HepG2 (cell line): ENCODE results near the gene SETD5. TPM values are rescaled to one million over a fixed set of nuclear protein-coding genes. Genes with fewer than 3 reads are reported as not detected.

Experiments used
- ARID2 ChIP-seq: sonication (generic); formaldehyde crosslinking; IDR thresholded peaks from 2 replicates; pipeline ENCODE4 v1.8.1; 2022; ENCODE audit warnings: mild to moderate bottlenecking, missing genetic modification reagents, borderline replicate concordance
- ATF1 ChIP-seq: IDR thresholded peaks from 2 replicates; pipeline ENCODE4 v1.6.1; 2016; ENCODE audit warnings: mild to moderate bottlenecking, control low read depth
- DDIT3 ChIP-seq: sonication (generic); formaldehyde crosslinking; IDR thresholded peaks from 2 replicates; pipeline ENCODE4 v1.4.0; 2020; ENCODE audit warnings: mild to moderate bottlenecking, missing genetic modification reagents
- E2F2 ChIP-seq: sonication (generic); formaldehyde crosslinking; IDR thresholded peaks from 2 replicates; pipeline ENCODE4 v1.4.0; 2020; ENCODE audit warnings: missing genetic modification reagents, borderline replicate concordance
- GATAD2A ChIP-seq: IDR thresholded peaks from 2 replicates; pipeline ENCODE4 v1.6.1; 2016
- MED13 ChIP-seq: sonication (generic); formaldehyde crosslinking; IDR thresholded peaks from 2 replicates; pipeline ENCODE4 v1.5.0; 2020; ENCODE audit warnings: missing genetic modification reagents
- NR2F6 ChIP-seq, 2 experiments: IDR thresholded peaks; 2 replicates each; pipeline ENCODE4 v1.6.1; 2016; ENCODE audit warnings: antibody characterized with exemption in 1 of 2, mild to moderate bottlenecking in 1 of 2
- RARA ChIP-seq: IDR thresholded peaks from 2 replicates; pipeline ENCODE4 v1.6.1; 2016; ENCODE audit warnings: missing genetic modification reagents, missing compliant biosample characterization
- TEAD2 ChIP-seq: sonication (generic); formaldehyde crosslinking; IDR thresholded peaks from 2 replicates; pipeline ENCODE4 v1.9.0; 2021; ENCODE audit warnings: missing genetic modification reagents
- XRCC5 ChIP-seq: fragments of 200-400 bp; formaldehyde crosslinking; optimal IDR thresholded peaks from 2 replicates; pipeline ENCODE3; 2017; ENCODE audit warnings: mild to moderate bottlenecking, low read length
- ZNF224 ChIP-seq: sonication (generic); formaldehyde crosslinking; IDR thresholded peaks from 2 replicates; pipeline ENCODE4 v1.5.0; 2020; ENCODE audit warnings: mild to moderate bottlenecking, missing genetic modification reagents
- ZNF550 ChIP-seq: sonication (generic); formaldehyde crosslinking; IDR thresholded peaks from 2 replicates; pipeline ENCODE4 v1.4.0; 2020; ENCODE audit warnings: mild to moderate bottlenecking, missing genetic modification reagents, borderline replicate concordance
- ZNF749 ChIP-seq: sonication (generic); formaldehyde crosslinking; IDR thresholded peaks from 2 replicates; pipeline ENCODE4 v1.8.0; 2022; ENCODE audit warnings: mild to moderate bottlenecking, missing genetic modification reagents, moderate library complexity, borderline replicate concordance
- ZNF790 ChIP-seq: sonication (generic); formaldehyde crosslinking; IDR thresholded peaks from 2 replicates; pipeline ENCODE4 v1.8.0; 2022; ENCODE audit warnings: missing genetic modification reagents, mild to moderate bottlenecking, borderline replicate concordance
- polyA plus RNA-seq, 8 experiments: library from polyadenylated mRNA; depleted of rRNA in 3 of 8; stranded (reverse) in 7 of 8; unstranded in 1 of 8; fragments of >200 nt; fragmentation: Illumina TruSeq in 4 of 8; extraction: Trizol in 4 of 8; gene quantifications; 2 replicates each; pipeline versions ENCODE4 v1.2.1 to v1.2.3, GENCODE V29; 2011 to 2016; ENCODE audit warnings: low read depth in 4 of 8, missing spikeins in 1 of 8, mixed read lengths in 1 of 8; ENCODE audit not compliant: insufficient read depth in 1 of 8
- total RNA-seq, 5 experiments: library from RNA; depleted of rRNA; stranded (reverse); fragments of >200 nt; fragmentation: Illumina TruSeq; extraction: Trizol; gene quantifications; 2 replicates each; pipeline ENCODE4 v1.2.3, GENCODE V29; 2016; ENCODE audit warnings: low read depth in 1 of 5
- TF ChIP-seq, protein P1 (sequence below): sonication (generic); formaldehyde crosslinking; IDR thresholded peaks from 2 replicates; pipeline ENCODE4 v1.5.1; 2020; ENCODE audit warnings: missing genetic modification reagents, mild to moderate bottlenecking, borderline replicate concordance
- TF ChIP-seq, protein P2 (sequence below): sonication (generic); formaldehyde crosslinking; IDR thresholded peaks from 2 replicates; pipeline ENCODE4 v1.4.0; 2020; ENCODE audit warnings: missing genetic modification reagents, borderline replicate concordance
- TF ChIP-seq, protein P3 (sequence below): sonication (generic); formaldehyde crosslinking; IDR thresholded peaks from 2 replicates; pipeline ENCODE4 v1.4.0; 2020; ENCODE audit warnings: missing genetic modification reagents, mild to moderate bottlenecking, borderline replicate concordance

Gene SETD5
- total and polyA plus RNA-seq, 2 of the 13 experiments (the other 11 are each of a cell fraction or from before 2014, with no cell fraction given) = 46.8 to 95.8 TPM

- TF ChIP-seq, protein P1, sequence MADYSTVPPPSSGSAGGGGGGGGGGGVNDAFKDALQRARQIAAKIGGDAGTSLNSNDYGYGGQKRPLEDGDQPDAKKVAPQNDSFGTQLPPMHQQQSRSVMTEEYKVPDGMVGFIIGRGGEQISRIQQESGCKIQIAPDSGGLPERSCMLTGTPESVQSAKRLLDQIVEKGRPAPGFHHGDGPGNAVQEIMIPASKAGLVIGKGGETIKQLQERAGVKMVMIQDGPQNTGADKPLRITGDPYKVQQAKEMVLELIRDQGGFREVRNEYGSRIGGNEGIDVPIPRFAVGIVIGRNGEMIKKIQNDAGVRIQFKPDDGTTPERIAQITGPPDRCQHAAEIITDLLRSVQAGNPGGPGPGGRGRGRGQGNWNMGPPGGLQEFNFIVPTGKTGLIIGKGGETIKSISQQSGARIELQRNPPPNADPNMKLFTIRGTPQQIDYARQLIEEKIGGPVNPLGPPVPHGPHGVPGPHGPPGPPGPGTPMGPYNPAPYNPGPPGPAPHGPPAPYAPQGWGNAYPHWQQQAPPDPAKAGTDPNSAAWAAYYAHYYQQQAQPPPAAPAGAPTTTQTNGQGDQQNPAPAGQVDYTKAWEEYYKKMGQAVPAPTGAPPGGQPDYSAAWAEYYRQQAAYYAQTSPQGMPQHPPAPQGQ (CRISPR knock-in tag) = peak; percentile 44; the same call in 1 of the 2 replicates
- TF ChIP-seq, protein P2, sequence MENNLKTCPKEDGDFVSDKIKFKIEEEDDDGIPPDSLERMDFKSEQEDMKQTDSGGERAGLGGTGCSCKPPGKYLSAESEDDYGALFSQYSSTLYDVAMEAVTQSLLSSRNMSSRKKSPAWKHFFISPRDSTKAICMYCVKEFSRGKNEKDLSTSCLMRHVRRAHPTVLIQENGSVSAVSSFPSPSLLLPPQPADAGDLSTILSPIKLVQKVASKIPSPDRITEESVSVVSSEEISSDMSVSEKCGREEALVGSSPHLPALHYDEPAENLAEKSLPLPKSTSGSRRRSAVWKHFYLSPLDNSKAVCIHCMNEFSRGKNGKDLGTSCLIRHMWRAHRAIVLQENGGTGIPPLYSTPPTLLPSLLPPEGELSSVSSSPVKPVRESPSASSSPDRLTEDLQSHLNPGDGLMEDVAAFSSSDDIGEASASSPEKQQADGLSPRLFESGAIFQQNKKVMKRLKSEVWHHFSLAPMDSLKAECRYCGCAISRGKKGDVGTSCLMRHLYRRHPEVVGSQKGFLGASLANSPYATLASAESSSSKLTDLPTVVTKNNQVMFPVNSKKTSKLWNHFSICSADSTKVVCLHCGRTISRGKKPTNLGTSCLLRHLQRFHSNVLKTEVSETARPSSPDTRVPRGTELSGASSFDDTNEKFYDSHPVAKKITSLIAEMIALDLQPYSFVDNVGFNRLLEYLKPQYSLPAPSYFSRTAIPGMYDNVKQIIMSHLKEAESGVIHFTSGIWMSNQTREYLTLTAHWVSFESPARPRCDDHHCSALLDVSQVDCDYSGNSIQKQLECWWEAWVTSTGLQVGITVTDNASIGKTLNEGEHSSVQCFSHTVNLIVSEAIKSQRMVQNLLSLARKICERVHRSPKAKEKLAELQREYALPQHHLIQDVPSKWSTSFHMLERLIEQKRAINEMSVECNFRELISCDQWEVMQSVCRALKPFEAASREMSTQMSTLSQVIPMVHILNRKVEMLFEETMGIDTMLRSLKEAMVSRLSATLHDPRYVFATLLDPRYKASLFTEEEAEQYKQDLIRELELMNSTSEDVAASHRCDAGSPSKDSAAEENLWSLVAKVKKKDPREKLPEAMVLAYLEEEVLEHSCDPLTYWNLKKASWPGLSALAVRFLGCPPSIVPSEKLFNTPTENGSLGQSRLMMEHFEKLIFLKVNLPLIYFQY (CRISPR knock-in tag) = no peak
- TF ChIP-seq ATF1 (CRISPR knock-in tag) = peak; percentile 57; the same call in 1 of the 2 replicates
- peak; percentile 92 for TF ChIP-seq NR2F6 (IDR thresholded peaks at IDR 0.05)
- peak; percentile 85 for TF ChIP-seq NR2F6 (CRISPR knock-in tag; IDR thresholded peaks at IDR 0.05)
- peak; percentile 51 for TF ChIP-seq XRCC5
- no peak for TF ChIP-seq DDIT3 (CRISPR knock-in tag)
- no peak for TF ChIP-seq TEAD2 (CRISPR knock-in tag)
- TF ChIP-seq RARA (CRISPR knock-in tag) = peak; percentile 93
- no peak for TF ChIP-seq ARID2 (CRISPR knock-in tag)
- no peak for TF ChIP-seq ZNF550 (CRISPR knock-in tag)
- no peak for TF ChIP-seq E2F2 (CRISPR knock-in tag)
- TF ChIP-seq ZNF749 (CRISPR knock-in tag) = no peak
- no peak for TF ChIP-seq ZNF790 (CRISPR knock-in tag)
- TF ChIP-seq, protein P3, sequence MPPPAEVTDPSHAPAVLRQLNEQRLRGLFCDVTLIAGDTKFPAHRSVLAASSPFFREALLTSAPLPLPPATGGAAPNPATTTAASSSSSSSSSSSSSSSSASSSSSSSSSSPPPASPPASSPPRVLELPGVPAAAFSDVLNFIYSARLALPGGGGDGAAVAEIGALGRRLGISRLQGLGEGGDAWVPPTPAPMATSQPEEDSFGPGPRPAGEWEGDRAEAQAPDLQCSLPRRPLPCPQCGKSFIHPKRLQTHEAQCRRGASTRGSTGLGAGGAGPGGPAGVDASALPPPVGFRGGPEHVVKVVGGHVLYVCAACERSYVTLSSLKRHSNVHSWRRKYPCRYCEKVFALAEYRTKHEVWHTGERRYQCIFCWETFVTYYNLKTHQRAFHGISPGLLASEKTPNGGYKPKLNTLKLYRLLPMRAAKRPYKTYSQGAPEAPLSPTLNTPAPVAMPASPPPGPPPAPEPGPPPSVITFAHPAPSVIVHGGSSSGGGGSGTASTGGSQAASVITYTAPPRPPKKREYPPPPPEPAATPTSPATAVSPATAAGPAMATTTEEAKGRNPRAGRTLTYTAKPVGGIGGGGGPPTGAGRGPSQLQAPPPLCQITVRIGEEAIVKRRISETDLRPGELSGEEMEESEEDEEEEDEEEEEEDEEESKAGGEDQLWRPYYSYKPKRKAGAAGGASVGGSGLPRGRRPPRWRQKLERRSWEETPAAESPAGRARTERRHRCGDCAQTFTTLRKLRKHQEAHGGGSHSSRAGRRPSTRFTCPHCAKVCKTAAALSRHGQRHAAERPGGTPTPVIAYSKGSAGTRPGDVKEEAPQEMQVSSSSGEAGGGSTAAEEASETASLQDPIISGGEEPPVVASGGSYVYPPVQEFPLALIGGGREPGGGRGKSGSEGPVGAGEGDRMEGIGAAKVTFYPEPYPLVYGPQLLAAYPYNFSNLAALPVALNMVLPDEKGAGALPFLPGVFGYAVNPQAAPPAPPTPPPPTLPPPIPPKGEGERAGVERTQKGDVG (CRISPR knock-in tag) = no peak
- peak; percentile 70 for TF ChIP-seq GATAD2A (CRISPR knock-in tag)
- TF ChIP-seq ZNF224 (CRISPR knock-in tag) = no peak
- TF ChIP-seq MED13 (CRISPR knock-in tag) = no peak
Measured at GRCh38 chr3:9352917-9353752, 44.3 kb upstream of the SETD5 start (continued).
